GM12878 (cell line): ENCODE measurements around the gene CPLX1.

ENCODE experiments used
- CTCF ChIP-seq, 3 experiments: IDR thresholded peaks in 2 of 3; conservative IDR thresholded peaks in 1 of 3; 2 replicates each; pipeline ENCODE4 v1.5.1; 2011; ENCODE audit warnings: low read depth in 3 of 3, low read length in 3 of 3, mild to moderate bottlenecking in 3 of 3, control low read depth in 2 of 3, moderate library complexity in 2 of 3, inconsistent platforms in 1 of 3, mixed read lengths in 1 of 3; ENCODE audit not compliant: control insufficient read depth in 2 of 3, insufficient read depth in 1 of 3; ENCODE audit errors: extremely low read depth in 1 of 3
- EP300 ChIP-seq, 2 experiments: fragments of 150-350 bp in 1 of 2; IDR thresholded peaks; 2 replicates each; pipeline ENCODE4 v1.6.1; 2011 to 2012; ENCODE audit warnings: low read depth in 2 of 2, low read length in 2 of 2, borderline replicate concordance in 1 of 2, improper control_type of control experiment in 1 of 2, inconsistent platforms in 1 of 2; ENCODE audit not compliant: control insufficient read depth in 1 of 2
- EZH2 ChIP-seq: IDR thresholded peaks from 2 replicates; pipeline ENCODE4 v1.6.1; 2012; ENCODE audit warnings: low read depth, mild to moderate bottlenecking, control low read depth, inconsistent platforms, low read length, borderline replicate concordance; ENCODE audit not compliant: control insufficient read depth
- NFYB ChIP-seq: IDR thresholded peaks from 2 replicates; pipeline ENCODE4 v1.6.1; 2011; ENCODE audit warnings: low read depth, mild to moderate bottlenecking, low read length, improper control_type of control experiment, moderate library complexity; ENCODE audit not compliant: insufficient read depth
- NR2C2 ChIP-seq: IDR thresholded peaks from 2 replicates; pipeline ENCODE4 v1.6.1; 2011; ENCODE audit warnings: borderline replicate concordance, low read depth; ENCODE audit not compliant: control insufficient read depth, insufficient read length
- POLR2AphosphoS5 ChIP-seq: IDR thresholded peaks from 2 replicates; pipeline ENCODE4 v1.6.1; 2011; ENCODE audit warnings: mild to moderate bottlenecking, low read length, inconsistent platforms
- RELA ChIP-seq: fragments of 450-650 bp; IDR thresholded peaks from 2 replicates; pipeline ENCODE4 v1.8.0; 2014; ENCODE audit warnings: borderline replicate concordance; ENCODE audit not compliant: partially characterized antibody
- SMAD1 ChIP-seq: fragments of 450-650 bp; IDR thresholded peaks from 2 replicates; pipeline ENCODE4 v1.6.1; 2018; ENCODE audit warnings: mild to moderate bottlenecking, low read depth; ENCODE audit not compliant: partially characterized antibody
- ZNF207 ChIP-seq: fragments of 450-650 bp; IDR thresholded peaks from 2 replicates; pipeline ENCODE4 v1.6.1; 2014; ENCODE audit warnings: antibody characterized with exemption, mild to moderate bottlenecking, borderline replicate concordance
- ZNF384 ChIP-seq: IDR thresholded peaks from 2 replicates; pipeline ENCODE4 v1.6.1; 2012; ENCODE audit warnings: low read depth, mild to moderate bottlenecking, low read length, improper control_type of control experiment, borderline replicate concordance
- ZZZ3 ChIP-seq: IDR thresholded peaks from 2 replicates; pipeline ENCODE4 v1.6.1; 2011; ENCODE audit warnings: low read depth; ENCODE audit not compliant: control insufficient read depth, insufficient read length
- TF ChIP-seq, protein P1 (sequence below): IDR thresholded peaks from 2 replicates; pipeline ENCODE4 v1.6.1; 2011; ENCODE audit warnings: low read depth, low read length, improper control_type of control experiment, borderline replicate concordance

- TF ChIP-seq NR2C2 (no peak), CTCF (IDR thresholded peaks at IDR 0.05 in 2 of 3, conservative IDR thresholded peaks at IDR 0.05 in 1 of 3; ENCODE audit: control insufficient read depth in 2 of 3, extremely low read depth in 1 of 3, insufficient read depth in 1 of 3, low read depth in 3 of 3, low read length in 3 of 3) (no peak), SMAD1 (no peak), ZNF384 (no peak), EZH2 (no peak), NFYB (no peak), RELA (no peak), ZNF207 (no peak), EP300 (IDR thresholded peaks at IDR 0.05; ENCODE audit: borderline replicate concordance in 1 of 2, control insufficient read depth in 1 of 2, low read depth in 2 of 2, low read length in 2 of 2) (no peak), POLR2AphosphoS5 (no peak), ZZZ3 (no peak)
- TF ChIP-seq, protein P1, sequence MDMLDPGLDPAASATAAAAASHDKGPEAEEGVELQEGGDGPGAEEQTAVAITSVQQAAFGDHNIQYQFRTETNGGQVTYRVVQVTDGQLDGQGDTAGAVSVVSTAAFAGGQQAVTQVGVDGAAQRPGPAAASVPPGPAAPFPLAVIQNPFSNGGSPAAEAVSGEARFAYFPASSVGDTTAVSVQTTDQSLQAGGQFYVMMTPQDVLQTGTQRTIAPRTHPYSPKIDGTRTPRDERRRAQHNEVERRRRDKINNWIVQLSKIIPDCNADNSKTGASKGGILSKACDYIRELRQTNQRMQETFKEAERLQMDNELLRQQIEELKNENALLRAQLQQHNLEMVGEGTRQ: no peak
Observed at GRCh38 chr4:849478-850175, 23.7 kb upstream of the CPLX1 start.
